Measurements from ENCODE around the gene TNFRSF18. TPM values are rescaled to one million over a fixed set of nuclear protein-coding genes. Genes with fewer than 3 reads are reported as not detected.

TNFRSF18 gene
- total RNA-seq, 2 donors from 2014 or later = 0.55 TPM; not detected in 1

DNA sequence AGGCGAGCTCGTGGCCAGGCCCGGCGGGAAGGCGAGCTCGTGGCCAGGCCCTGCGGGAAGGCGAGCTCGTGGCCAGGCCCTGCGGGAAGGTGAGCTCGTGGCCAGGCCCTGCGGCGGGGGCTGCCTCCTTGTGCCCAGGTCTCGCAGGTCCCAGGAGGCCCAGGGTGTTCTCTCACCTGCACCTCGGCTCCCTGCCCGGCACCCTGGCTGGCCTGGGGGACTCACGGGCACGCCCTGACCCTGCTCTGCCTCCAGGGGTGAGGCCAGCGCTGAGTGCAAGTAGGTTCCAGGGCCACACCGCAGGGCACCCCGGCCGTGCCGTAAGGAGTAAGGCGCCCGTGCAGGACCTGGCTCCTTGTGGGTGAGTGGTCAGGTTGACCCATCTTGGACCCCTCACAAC, 21.0 kb upstream of the TNFRSF18 start:
- TF ChIP-seq, protein P1, sequence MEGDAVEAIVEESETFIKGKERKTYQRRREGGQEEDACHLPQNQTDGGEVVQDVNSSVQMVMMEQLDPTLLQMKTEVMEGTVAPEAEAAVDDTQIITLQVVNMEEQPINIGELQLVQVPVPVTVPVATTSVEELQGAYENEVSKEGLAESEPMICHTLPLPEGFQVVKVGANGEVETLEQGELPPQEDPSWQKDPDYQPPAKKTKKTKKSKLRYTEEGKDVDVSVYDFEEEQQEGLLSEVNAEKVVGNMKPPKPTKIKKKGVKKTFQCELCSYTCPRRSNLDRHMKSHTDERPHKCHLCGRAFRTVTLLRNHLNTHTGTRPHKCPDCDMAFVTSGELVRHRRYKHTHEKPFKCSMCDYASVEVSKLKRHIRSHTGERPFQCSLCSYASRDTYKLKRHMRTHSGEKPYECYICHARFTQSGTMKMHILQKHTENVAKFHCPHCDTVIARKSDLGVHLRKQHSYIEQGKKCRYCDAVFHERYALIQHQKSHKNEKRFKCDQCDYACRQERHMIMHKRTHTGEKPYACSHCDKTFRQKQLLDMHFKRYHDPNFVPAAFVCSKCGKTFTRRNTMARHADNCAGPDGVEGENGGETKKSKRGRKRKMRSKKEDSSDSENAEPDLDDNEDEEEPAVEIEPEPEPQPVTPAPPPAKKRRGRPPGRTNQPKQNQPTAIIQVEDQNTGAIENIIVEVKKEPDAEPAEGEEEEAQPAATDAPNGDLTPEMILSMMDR (IDR thresholded peaks at IDR 0.05) = no peak
- no peak overlapping the region for H3K27ac ChIP-seq
- peaks cover 43% of the 10 kb centered on the region for H3K36me3 ChIP-seq
- H3K27me3 ChIP-seq = no peaks in the 10 kb centered on the region
- no peak overlapping the region for H3K4me3 ChIP-seq
- H3K9me3 ChIP-seq = no peaks in the 10 kb centered on the region
- H3K4me1 ChIP-seq = peaks cover 0 to 43% of the 10 kb centered on the region in 2 donors
- no peak for DNase-seq (ENCODE audit: low spot score)

DNA sequence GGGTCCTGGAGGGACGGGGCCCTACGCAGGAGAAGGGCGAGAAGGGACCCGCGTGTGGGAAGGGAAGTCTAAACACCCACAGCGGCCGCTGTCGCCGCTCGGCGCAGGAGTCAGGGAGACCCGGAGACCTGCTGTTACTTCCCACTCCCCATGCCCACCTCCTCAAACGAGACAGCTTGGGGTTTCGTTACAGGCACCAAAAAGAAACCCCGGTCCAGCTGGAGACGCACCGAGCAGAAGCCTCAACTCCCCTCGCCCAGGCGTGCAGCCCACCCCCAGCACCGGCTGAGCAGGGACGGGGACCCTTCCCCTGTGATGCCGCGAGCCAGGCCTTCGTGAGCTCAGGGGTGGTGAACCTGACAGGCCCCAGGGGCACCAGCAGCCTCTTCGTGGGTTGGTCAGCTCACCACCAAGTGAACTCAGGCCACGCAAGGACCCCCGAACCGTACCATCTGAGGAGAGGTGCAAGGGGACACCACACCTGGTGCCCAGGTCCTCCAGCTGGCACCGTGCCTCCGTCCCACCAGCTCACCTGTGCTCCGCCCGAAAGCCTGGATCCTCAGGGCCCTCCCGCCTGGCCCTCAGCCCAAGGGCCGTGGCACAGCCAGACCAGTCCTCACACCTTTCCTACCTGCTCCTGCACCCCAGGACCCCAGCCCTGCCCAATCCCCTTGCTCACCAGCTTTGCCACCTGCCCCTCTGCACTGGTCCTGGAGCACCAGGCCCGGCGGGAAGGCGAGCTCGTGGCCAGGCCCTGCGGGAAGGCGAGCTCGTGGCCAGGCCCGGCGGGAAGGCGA, 20.4 kb upstream of the TNFRSF18 start:
- Histone ChIP-seq H3K27me3 (no peaks in the 10 kb centered on the region), H3K4me3 (no peak overlapping the region), H3K36me3 (peaks cover 49% of the 10 kb centered on the region), H3K27ac (no peak overlapping the region), H3K4me1 (peaks cover 0 to 48% of the 10 kb centered on the region in 2 donors), H3K9me3 (no peaks in the 10 kb centered on the region)
- TF ChIP-seq, protein P1 (IDR thresholded peaks at IDR 0.05) = no peak
- DNase-seq (ENCODE audit: low spot score) = no peak

DNA sequence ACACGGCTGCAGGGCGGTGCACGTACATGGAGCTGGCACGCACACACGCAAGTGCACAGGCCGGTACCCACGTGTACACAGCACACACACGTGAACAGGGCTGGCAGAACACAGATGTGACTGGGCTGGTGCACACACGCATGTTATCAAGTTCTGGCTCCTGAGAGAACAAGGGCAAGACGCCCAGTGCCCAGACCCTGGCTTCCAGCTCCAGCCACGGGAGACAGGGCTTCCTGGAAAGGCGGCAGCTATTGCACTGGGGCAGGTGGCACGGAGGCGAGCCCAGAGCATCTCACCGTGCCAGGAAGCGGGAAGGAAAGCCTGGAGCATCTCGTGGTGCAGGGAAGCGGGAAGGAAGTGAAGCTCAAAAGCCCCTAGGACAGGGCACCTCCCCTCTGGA, 19.5 kb upstream of the TNFRSF18 start:
- no peaks in the 10 kb centered on the region for H3K9me3 ChIP-seq
- peaks cover 0 to 46% of the 10 kb centered on the region in 2 donors for H3K4me1 ChIP-seq
- no peak overlapping the region for H3K4me3 ChIP-seq
- peaks cover 57% of the 10 kb centered on the region for H3K36me3 ChIP-seq
- no peak overlapping the region for H3K27ac ChIP-seq
- H3K27me3 ChIP-seq = no peaks in the 10 kb centered on the region
- no peak for DNase-seq (ENCODE audit: low spot score)
- TF ChIP-seq, protein P1 (IDR thresholded peaks at IDR 0.05) = no peak

DNA sequence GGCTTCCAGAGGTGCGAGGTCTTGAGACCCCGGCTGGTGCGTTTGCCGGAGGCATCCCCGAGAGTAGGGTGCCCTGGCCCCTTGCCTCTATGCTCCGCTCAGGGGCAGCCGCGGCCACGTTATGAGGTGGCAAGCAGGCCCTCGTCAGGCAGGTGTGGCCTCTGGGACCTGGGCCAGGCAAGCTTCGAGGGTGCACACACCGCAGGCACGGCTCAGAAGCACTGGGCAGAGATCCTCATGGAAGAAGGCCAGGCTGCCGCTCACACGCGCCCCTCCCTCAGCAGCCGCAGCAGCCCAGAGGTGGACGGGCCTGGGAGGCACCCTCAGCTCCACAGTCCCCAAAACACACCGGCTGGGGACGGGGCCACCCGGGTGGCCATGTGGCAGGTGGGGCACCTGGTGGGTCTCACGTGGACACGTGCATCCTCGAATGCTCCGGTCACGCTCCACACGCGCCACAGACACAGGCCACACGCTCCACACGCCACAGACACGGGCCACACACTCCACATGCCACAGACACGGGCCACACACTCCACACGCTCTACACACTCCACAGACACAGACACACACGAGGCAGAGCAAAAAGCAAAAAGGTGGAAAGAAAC, 18.9 kb upstream of the TNFRSF18 start:
- no peaks in the 10 kb centered on the region for H3K9me3 ChIP-seq
- H3K27me3 ChIP-seq = no peaks in the 10 kb centered on the region
- DNase-seq (ENCODE audit: low spot score) = no peak
- TF ChIP-seq, protein P1 (IDR thresholded peaks at IDR 0.05) = no peak
- H3K27ac ChIP-seq = no peak overlapping the region
- peaks cover 63% of the 10 kb centered on the region for H3K36me3 ChIP-seq
- peaks cover 0 to 40% of the 10 kb centered on the region in 2 donors for H3K4me1 ChIP-seq
- H3K4me3 ChIP-seq = no peak overlapping the region

DNA sequence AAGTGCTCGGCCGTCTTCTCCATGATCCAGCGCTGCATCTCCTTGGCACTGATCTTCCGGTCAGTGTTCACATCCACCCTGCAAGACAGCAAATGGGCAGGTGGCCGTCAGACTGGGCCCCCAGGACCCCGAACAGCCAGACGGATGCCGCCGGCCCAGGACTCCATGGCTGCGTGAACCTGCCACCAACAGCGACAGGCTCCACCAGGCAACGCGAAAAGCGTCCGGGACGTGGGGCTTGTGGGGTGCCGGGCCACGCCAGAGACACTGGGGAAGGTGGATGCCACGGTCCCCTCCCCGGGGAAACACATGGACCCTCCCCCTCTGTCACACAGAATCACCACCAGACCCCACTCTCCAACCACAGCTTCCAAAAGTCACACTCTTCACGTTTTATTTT, 17.5 kb upstream of the TNFRSF18 start:
- Histone ChIP-seq H3K4me3 (no peak overlapping the region), H3K9me3 (no peaks in the 10 kb centered on the region), H3K27me3 (no peaks in the 10 kb centered on the region), H3K4me1 (peaks cover 0 to 26% of the 10 kb centered on the region in 2 donors), H3K36me3 (peaks cover 70% of the 10 kb centered on the region), H3K27ac (no peak overlapping the region)
- no peak for DNase-seq (ENCODE audit: low spot score)
- TF ChIP-seq, protein P1 (IDR thresholded peaks at IDR 0.05) = no peak

Data from right atrium auricular region (tissue), 2 donors.